ENCODE measurements around the gene ADD3. TPM values are rescaled to one million over a fixed set of nuclear protein-coding genes. Genes with fewer than 3 reads are reported as not detected.
A peak's percentile ranks its signal among the peaks of the same experiment; 100 is the strongest.

ADD3 gene
- total and polyA plus RNA-seq, 2 of the 13 experiments (the other 11 are each of a cell fraction or from before 2014, with no cell fraction given), result 44.7 to 57.5 TPM

DNA sequence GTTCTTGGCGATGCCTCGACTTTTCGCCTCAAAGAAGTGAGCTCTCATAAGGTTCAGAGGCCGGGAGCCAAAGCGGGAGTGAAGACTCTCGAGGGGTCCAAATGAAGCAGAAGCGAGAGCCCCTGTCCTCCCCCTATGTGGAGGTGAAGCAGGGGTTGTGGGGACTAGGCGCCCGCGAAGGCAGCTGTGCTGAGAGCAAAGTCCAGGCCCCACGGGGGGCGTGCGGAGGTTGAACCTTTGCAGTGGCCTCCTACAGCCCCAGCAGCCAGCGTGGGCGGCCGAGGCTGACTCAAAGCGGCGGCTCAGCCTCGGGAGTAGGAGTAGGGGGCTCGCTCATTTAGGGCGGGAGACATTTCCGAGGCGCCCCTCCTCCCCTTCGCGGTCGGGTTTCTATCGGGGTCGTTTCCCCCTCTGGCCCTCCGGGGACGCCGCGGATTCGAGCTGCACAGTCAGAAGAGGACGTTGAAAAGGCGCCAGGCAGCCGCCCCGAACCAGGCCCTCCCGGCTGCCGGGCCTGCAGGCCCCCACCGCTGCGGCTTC, 553 bp upstream of the ADD3 start (continued):
- TF ChIP-seq MIER2 (CRISPR knock-in tag; IDR thresholded peaks at IDR 0.05), result no peak
- TF ChIP-seq SP1 (IDR thresholded peaks at IDR 0.05), result no peak
- no peak for TF ChIP-seq SP1 (CRISPR knock-in tag; IDR thresholded peaks at IDR 0.05)
- no peak for TF ChIP-seq SP4 (CRISPR knock-in tag; IDR thresholded peaks at IDR 0.05)
- TF ChIP-seq, protein P1, sequence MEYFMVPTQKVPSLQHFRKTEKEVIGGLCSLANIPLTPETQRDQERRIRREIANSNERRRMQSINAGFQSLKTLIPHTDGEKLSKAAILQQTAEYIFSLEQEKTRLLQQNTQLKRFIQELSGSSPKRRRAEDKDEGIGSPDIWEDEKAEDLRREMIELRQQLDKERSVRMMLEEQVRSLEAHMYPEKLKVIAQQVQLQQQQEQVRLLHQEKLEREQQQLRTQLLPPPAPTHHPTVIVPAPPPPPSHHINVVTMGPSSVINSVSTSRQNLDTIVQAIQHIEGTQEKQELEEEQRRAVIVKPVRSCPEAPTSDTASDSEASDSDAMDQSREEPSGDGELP (IDR thresholded peaks at IDR 0.05; ENCODE audit: borderline replicate concordance, low read depth), result 0 out of 2 replicates have a peak, but pooled peaks have one; percentile 16
- no peak for TF ChIP-seq FIP1L1 (IDR thresholded peaks at IDR 0.05; ENCODE audit: borderline replicate concordance, insufficient read depth, low read depth, low read length)
- TF ChIP-seq SRF (IDR thresholded peaks at IDR 0.05; ENCODE audit: low read depth, low read length), result no peak
- 0 out of 2 replicates have a peak, but pooled peaks have one; percentile 45 for TF ChIP-seq SRY (CRISPR knock-in tag; IDR thresholded peaks at IDR 0.05)
- TF ChIP-seq FOXM1 (CRISPR knock-in tag; IDR thresholded peaks at IDR 0.05), result no peak
- TF ChIP-seq BRD4 (CRISPR knock-in tag; IDR thresholded peaks at IDR 0.05), result 0 out of 2 replicates have a peak, but pooled peaks have one; percentile 52
- TF ChIP-seq, protein P2, sequence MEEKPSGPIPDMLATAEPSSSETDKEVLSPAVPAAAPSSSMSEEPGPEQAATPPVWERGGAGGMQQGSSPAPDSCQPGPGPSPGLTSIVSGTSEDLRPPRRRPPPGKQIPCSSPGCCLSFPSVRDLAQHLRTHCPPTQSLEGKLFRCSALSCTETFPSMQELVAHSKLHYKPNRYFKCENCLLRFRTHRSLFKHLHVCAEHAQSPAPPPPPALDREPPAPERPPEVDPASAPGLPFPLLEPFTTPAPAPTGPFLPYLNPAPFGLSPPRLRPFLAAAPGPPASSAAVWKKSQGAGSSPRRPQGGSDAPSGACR (CRISPR knock-in tag; IDR thresholded peaks at IDR 0.05), result no peak
- TF ChIP-seq CEBPG (CRISPR knock-in tag; IDR thresholded peaks at IDR 0.05), result no peak
- TF ChIP-seq ZNF7 (CRISPR knock-in tag; IDR thresholded peaks at IDR 0.05), result no peak
- TF ChIP-seq RARG (CRISPR knock-in tag; IDR thresholded peaks at IDR 0.05; ENCODE audit: low read depth), result no peak
- no peak for TF ChIP-seq ZNF589 (CRISPR knock-in tag; conservative IDR thresholded peaks at IDR 0.05)
- no peak for TF ChIP-seq ELF3 (CRISPR knock-in tag; IDR thresholded peaks at IDR 0.05)
- peak; percentile 57; the same call in 1 of the 2 replicates for TF ChIP-seq ZBTB20 (CRISPR knock-in tag; IDR thresholded peaks at IDR 0.05; ENCODE audit: borderline replicate concordance, low read depth)
- TF ChIP-seq, protein P3, sequence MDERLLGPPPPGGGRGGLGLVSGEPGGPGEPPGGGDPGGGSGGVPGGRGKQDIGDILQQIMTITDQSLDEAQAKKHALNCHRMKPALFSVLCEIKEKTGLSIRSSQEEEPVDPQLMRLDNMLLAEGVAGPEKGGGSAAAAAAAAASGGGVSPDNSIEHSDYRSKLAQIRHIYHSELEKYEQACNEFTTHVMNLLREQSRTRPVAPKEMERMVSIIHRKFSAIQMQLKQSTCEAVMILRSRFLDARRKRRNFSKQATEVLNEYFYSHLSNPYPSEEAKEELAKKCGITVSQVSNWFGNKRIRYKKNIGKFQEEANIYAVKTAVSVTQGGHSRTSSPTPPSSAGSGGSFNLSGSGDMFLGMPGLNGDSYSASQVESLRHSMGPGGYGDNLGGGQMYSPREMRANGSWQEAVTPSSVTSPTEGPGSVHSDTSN (CRISPR knock-in tag; IDR thresholded peaks at IDR 0.05), result no peak
- peak; percentile 53; the same call in 1 of the 2 replicates for TF ChIP-seq MAZ (IDR thresholded peaks at IDR 0.05; ENCODE audit: borderline replicate concordance, low read depth, low read length)
- peak; percentile 6; the same call in 1 of the 2 replicates for TF ChIP-seq MAZ (CRISPR knock-in tag; IDR thresholded peaks at IDR 0.05; ENCODE audit: low read depth)
- no peak for TF ChIP-seq XBP1 (CRISPR knock-in tag; IDR thresholded peaks at IDR 0.05)
- TF ChIP-seq CREM (IDR thresholded peaks at IDR 0.05), result no peak
- TF ChIP-seq CREM (CRISPR knock-in tag; IDR thresholded peaks at IDR 0.05), result no peak
- TF ChIP-seq ZNF83 (CRISPR knock-in tag; IDR thresholded peaks at IDR 0.05; ENCODE audit: borderline replicate concordance), result peak; percentile 40; the same call in 1 of the 2 replicates
- peak in 1 of 2 experiments; percentile 73; a peak in 2 of 4 replicates for TF ChIP-seq KLF16 (CRISPR knock-in tag; IDR thresholded peaks at IDR 0.05)
- TF ChIP-seq NCOR1 (IDR thresholded peaks at IDR 0.05; ENCODE audit: borderline replicate concordance, low read length), result peak; percentile 79
- TF ChIP-seq, protein P4, sequence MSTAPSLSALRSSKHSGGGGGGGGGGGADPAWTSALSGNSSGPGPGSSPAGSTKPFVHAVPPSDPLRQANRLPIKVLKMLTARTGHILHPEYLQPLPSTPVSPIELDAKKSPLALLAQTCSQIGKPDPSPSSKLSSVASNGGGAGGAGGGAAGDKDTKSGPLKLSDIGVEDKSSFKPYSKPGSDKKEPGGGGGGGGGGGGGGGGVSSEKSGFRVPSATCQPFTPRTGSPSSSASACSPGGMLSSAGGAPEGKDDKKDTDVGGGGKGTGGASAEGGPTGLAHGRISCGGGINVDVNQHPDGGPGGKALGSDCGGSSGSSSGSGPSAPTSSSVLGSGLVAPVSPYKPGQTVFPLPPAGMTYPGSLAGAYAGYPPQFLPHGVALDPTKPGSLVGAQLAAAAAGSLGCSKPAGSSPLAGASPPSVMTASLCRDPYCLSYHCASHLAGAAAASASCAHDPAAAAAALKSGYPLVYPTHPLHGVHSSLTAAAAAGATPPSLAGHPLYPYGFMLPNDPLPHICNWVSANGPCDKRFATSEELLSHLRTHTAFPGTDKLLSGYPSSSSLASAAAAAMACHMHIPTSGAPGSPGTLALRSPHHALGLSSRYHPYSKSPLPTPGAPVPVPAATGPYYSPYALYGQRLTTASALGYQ (CRISPR knock-in tag; IDR thresholded peaks at IDR 0.05), result no peak
- no peak for TF ChIP-seq RFX5 (IDR thresholded peaks at IDR 0.05; ENCODE audit: low read depth, low read length)
- TF ChIP-seq, protein P5, sequence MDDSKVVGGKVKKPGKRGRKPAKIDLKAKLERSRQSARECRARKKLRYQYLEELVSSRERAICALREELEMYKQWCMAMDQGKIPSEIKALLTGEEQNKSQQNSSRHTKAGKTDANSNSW (CRISPR knock-in tag; IDR thresholded peaks at IDR 0.05; ENCODE audit: borderline replicate concordance), result no peak

Measured in HepG2 (cell line).